Measurements from ENCODE around the gene MDGA2.

Gene MDGA2

GRCh38 chr14:47167402-47167801 is 508.0 kb downstream of the MDGA2 start:
- TF ChIP-seq ZFX (IDR thresholded peaks at IDR 0.05; ENCODE audit: borderline replicate concordance) (no peak), CTCF (IDR thresholded peaks at IDR 0.05) (no peak)

GRCh38 chr14:47155395-47155794 is 520.0 kb downstream of the MDGA2 start:
- no peak for TF ChIP-seq ZFX (IDR thresholded peaks at IDR 0.05; ENCODE audit: borderline replicate concordance)
- no peak for TF ChIP-seq CTCF (IDR thresholded peaks at IDR 0.05)
- H3K27ac ChIP-seq, result no peak overlapping the region

More at GRCh38 chr14:47167402-47167801, 508.0 kb downstream of the MDGA2 start:
- no peak overlapping the region for H3K27ac ChIP-seq

- TF ChIP-seq CTCF (IDR thresholded peaks at IDR 0.05), result no peak
- TF ChIP-seq ZFX (IDR thresholded peaks at IDR 0.05; ENCODE audit: borderline replicate concordance), result no peak
- H3K27ac ChIP-seq, result no peak overlapping the region
Observed at GRCh38 chr14:47154276-47154797, 521.1 kb downstream of the MDGA2 start.

GRCh38 chr14:47153746-47154145 is 521.7 kb downstream of the MDGA2 start:
- TF ChIP-seq ZFX (IDR thresholded peaks at IDR 0.05; ENCODE audit: borderline replicate concordance) (no peak), CTCF (IDR thresholded peaks at IDR 0.05) (no peak)
- no peak overlapping the region for H3K27ac ChIP-seq

- TF ChIP-seq CTCF (IDR thresholded peaks at IDR 0.05) (no peak), ZFX (IDR thresholded peaks at IDR 0.05; ENCODE audit: borderline replicate concordance) (no peak)
- no peak overlapping the region for H3K27ac ChIP-seq
Observed at GRCh38 chr14:47150267-47150666, 525.1 kb downstream of the MDGA2 start.

GRCh38 chr14:47149326-47149725 is 526.1 kb downstream of the MDGA2 start:
- no peak for TF ChIP-seq ZFX (IDR thresholded peaks at IDR 0.05; ENCODE audit: borderline replicate concordance)
- TF ChIP-seq CTCF (IDR thresholded peaks at IDR 0.05), result no peak

GRCh38 chr14:47148686-47149085 is 526.7 kb downstream of the MDGA2 start:
- TF ChIP-seq ZFX (IDR thresholded peaks at IDR 0.05; ENCODE audit: borderline replicate concordance) (no peak), CTCF (IDR thresholded peaks at IDR 0.05) (no peak)

More at GRCh38 chr14:47149326-47149725, 526.1 kb downstream of the MDGA2 start:
- H3K27ac ChIP-seq, result no peak overlapping the region

More at GRCh38 chr14:47148686-47149085, 526.7 kb downstream of the MDGA2 start:
- H3K27ac ChIP-seq, result no peak overlapping the region
